IgD-negative memory B cell (primary cell): ENCODE measurements around the gene GALT. TPM values are rescaled to one million over a fixed set of nuclear protein-coding genes. Genes with fewer than 3 reads are reported as not detected.

Source experiments
- H3K27ac Mint-ChIP-seq, 3 donors: one replicate each; pipeline ENCODE4 v1.8.0; 2020 to 2022; ENCODE audit warnings: mild to moderate bottlenecking in 3 of 3, mixed read lengths in 3 of 3, moderate library complexity in 1 of 3
- H3K27me3 Mint-ChIP-seq: one replicate; pipeline ENCODE4 v1.8.0; 2021; ENCODE audit warnings: mixed read lengths
- H3K36me3 Mint-ChIP-seq: one replicate; pipeline ENCODE4 v1.8.0; 2020; ENCODE audit warnings: mild to moderate bottlenecking, mixed read lengths
- H3K4me1 Mint-ChIP-seq, 3 donors: one replicate each; pipeline ENCODE4 v1.8.0; 2020 to 2022; ENCODE audit warnings: mixed read lengths in 3 of 3, mild to moderate bottlenecking in 1 of 3
- H3K4me3 Mint-ChIP-seq, 4 donors: one replicate each; pipeline ENCODE4 v1.8.0; 2020 to 2022; ENCODE audit warnings: mild to moderate bottlenecking in 4 of 4, mixed read lengths in 4 of 4, moderate library complexity in 3 of 4
- H3K9me3 Mint-ChIP-seq, 3 donors: one replicate each; pipeline ENCODE4 v1.8.0; 2020 to 2021; ENCODE audit warnings: mixed read lengths in 3 of 3, mild to moderate bottlenecking in 1 of 3
- polyA plus RNA-seq: library from polyadenylated mRNA; unstranded; fragments of 300-500 nt; fragmentation: Illumina TruSeq; gene quantifications from one replicate; pipeline ENCODE4 v1.2.3, GENCODE V29; 2021

GALT gene
- polyA plus RNA-seq, 1 donor from 2014 or later, result 37.2 TPM

GRCh38 chr9:34671307-34671706 lies 24.8 kb downstream of the GALT start:
- Mint-ChIP-seq H3K4me1 (peaks cover 0 to 6% (median 4%) of the 10 kb centered on the region in 3 donors), H3K27ac (no peak overlapping the region), H3K9me3 (peaks cover 4 to 10% (median 9%) of the 10 kb centered on the region in 3 donors), H3K4me3 (no peak overlapping the region), H3K27me3 (no peaks in the 10 kb centered on the region), H3K36me3 (peaks cover 8% of the 10 kb centered on the region)

DNA sequence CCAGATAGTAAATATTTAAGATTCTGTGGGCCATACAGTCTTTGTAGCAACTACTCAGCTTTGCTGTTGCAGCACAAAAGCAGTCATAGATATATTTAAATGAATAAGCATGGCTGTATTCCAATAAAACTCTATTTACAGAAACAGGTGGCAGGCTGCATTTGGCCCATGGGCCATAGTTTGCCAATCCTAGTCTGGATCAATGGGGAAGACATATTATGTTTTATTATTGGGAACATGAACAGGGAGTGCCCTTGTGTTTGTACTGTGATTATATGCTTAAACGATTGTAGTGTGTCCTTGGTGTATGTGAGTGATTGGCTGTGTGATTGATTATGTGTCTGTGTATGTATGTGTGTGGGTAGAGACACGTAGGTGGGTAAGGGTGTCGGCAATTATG lies 28.0 kb downstream of the GALT start:
- Mint-ChIP-seq H3K4me3 (peak overlapping the region in 1 of 4 donors; percentile 44), H3K36me3 (peaks cover 1% of the 10 kb centered on the region), H3K27me3 (no peaks in the 10 kb centered on the region), H3K9me3 (peaks cover 4 to 6% (median 4%) of the 10 kb centered on the region in 3 donors), H3K27ac (no peak overlapping the region), H3K4me1 (peaks cover 0 to 4% (median 4%) of the 10 kb centered on the region in 3 donors)

DNA sequence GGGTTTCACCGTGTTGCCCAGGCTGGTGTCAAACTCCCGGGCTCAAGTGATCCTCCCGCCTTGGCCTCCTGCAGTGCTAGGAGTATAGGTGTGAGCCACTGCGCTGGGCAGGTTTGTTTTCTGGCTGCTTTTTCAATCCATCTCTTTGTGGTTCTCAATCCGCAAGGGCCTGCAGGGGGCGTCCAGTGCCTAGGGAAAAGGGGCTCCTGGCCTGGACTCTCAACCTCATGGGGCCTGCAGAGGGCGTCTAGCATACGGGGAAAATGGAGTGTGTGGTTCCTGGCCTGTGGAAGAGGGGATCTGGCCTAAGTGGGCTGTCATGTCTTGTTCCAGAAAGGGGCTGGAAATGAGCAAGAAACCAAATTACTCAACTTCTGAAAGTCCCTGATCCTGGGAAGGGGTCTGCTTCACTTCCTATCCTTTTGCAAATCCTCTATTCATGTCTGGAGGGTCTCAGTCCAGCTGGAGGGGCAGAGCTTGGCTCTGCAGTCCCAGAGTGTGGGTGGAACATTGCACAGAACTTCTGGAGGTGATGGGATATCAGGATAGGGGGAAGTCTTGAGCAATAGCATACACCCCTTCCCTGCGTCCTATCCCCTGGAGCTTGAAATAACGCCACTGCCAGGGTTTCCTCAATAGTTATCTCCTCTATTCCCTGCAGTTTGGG lies 28.7 kb downstream of the GALT start:
- H3K4me3 Mint-ChIP-seq, result no peak overlapping the region
- H3K4me1 Mint-ChIP-seq, result peaks cover 0 to 4% (median 4%) of the 10 kb centered on the region in 3 donors
- H3K36me3 Mint-ChIP-seq, result peaks cover 1% of the 10 kb centered on the region
- no peak overlapping the region for H3K27ac Mint-ChIP-seq
- peaks cover 0 to 4% (median 2%) of the 10 kb centered on the region in 3 donors for H3K9me3 Mint-ChIP-seq
- no peaks in the 10 kb centered on the region for H3K27me3 Mint-ChIP-seq

DNA sequence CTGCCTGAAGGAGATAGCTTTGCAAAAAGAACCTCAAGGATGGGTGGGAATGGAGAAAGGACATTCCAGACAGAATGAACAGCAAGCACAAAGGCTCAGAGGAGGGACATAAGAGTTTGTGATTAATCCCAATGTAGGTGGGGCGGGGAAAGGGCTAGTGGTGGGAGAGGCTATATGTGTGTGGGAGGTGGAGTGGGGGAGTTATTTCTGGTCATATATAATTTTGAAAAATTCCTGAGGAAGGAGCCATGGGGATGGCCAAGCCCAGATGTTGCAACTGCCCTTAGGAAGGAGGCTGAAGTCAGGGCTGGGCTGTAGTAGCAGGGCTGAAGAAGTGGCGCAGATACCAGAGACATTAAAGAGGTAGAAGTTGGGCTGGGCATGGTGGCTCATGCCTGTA lies 29.4 kb downstream of the GALT start:
- Mint-ChIP-seq H3K27ac (no peak overlapping the region), H3K4me1 (peaks cover 0 to 4% (median 4%) of the 10 kb centered on the region in 3 donors), H3K36me3 (peaks cover 1% of the 10 kb centered on the region), H3K9me3 (peaks cover 0 to 2% (median 0%) of the 10 kb centered on the region in 3 donors), H3K27me3 (no peaks in the 10 kb centered on the region), H3K4me3 (peak overlapping the region in 1 of 4 donors; percentile 12)

DNA sequence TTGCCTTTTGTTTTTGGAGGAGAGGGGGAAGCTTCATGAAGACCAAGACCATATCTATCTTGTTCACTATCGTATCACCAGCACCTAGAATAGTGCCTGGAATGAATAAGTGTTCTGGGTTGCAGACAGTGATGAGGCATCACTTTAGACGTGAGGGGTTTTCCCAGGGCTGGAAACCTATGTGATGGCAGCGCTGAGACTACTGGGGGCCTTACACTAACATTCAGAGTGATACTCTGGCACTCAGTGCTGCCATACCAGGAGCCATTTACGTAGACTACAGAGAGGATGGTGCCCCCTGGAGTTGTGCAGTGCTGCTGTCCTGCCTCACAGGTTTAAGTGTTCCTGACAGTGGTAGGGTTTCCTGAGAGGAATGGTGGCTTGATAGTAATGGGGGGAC lies 37.7 kb downstream of the GALT start:
- Mint-ChIP-seq H3K27ac (peak overlapping the region in 1 of 3 donors; percentile 76), H3K4me3 (no peak overlapping the region)

DNA sequence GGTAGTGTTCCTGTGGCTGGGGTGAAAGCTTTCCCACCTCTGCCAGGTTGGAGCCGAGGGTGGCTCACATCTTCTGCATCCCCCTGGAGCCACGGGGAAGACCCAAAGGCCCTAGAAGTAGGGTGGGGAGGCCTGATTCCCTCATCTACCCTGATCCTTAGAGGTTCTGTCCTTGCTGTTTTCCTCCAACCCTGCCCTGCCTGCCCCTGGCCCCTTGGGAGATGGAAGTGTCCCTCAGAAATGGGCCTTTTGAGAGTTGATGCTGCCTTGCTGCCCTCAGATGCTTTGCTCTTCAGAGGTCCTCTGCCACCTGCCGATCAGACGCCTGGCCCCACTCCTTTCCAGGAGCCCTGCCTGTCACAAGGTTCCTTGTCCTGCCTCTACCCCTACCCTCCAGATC lies 38.3 kb downstream of the GALT start:
- Mint-ChIP-seq H3K36me3 (no peaks in the 10 kb centered on the region), H3K27ac (peak overlapping the region in 1 of 3 donors; percentile 76), H3K4me1 (peaks cover 3 to 6% (median 4%) of the 10 kb centered on the region in 3 donors), H3K4me3 (no peak overlapping the region), H3K9me3 (no peaks in the 10 kb centered on the region), H3K27me3 (peaks cover 5% of the 10 kb centered on the region)

More for the DNA sequence above, 37.7 kb downstream of the GALT start:
- H3K27me3 Mint-ChIP-seq, result peaks cover 5% of the 10 kb centered on the region
- no peaks in the 10 kb centered on the region for H3K36me3 Mint-ChIP-seq
- peaks cover 3 to 6% (median 4%) of the 10 kb centered on the region in 3 donors for H3K4me1 Mint-ChIP-seq
- no peaks in the 10 kb centered on the region for H3K9me3 Mint-ChIP-seq

GRCh38 chr9:34685591-34685990 lies 39.1 kb downstream of the GALT start:
- H3K9me3 Mint-ChIP-seq, result no peaks in the 10 kb centered on the region
- peaks cover 5% of the 10 kb centered on the region for H3K27me3 Mint-ChIP-seq
- H3K4me1 Mint-ChIP-seq, result peaks cover 3 to 6% (median 4%) of the 10 kb centered on the region in 3 donors
- peak overlapping the region in 1 of 4 donors; percentile 20 for H3K4me3 Mint-ChIP-seq
- H3K36me3 Mint-ChIP-seq, result no peaks in the 10 kb centered on the region
- no peak overlapping the region for H3K27ac Mint-ChIP-seq

DNA sequence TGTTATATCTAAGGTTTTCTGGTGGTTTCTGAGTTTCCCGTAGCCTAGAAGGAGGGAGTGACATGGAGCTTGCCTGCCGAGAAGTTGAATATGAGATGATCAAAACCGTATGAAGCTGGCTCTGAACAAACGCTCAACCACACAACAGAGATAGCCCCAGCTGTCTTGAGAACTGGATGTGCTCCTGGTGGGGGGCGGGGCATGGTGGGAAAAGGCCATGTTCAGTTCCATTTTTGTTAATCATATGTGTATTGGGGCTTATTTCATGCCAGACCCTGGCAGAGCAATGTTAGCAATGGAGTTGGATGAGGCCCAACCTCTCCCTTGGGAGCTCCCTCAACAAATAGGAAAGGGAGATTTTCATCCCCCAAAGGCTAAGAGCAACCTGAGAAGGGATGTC lies 39.8 kb downstream of the GALT start:
- peaks cover 6% of the 10 kb centered on the region for H3K27me3 Mint-ChIP-seq
- H3K27ac Mint-ChIP-seq, result no peak overlapping the region
- no peaks in the 10 kb centered on the region for H3K36me3 Mint-ChIP-seq
- H3K4me3 Mint-ChIP-seq, result no peak overlapping the region
- H3K4me1 Mint-ChIP-seq, result peaks cover 3 to 6% (median 4%) of the 10 kb centered on the region in 3 donors
- H3K9me3 Mint-ChIP-seq, result no peaks in the 10 kb centered on the region

- Mint-ChIP-seq H3K27me3 (peaks cover 6% of the 10 kb centered on the region), H3K4me1 (peaks cover 3 to 6% (median 4%) of the 10 kb centered on the region in 3 donors), H3K36me3 (no peaks in the 10 kb centered on the region), H3K9me3 (no peaks in the 10 kb centered on the region), H3K4me3 (no peak overlapping the region), H3K27ac (no peak overlapping the region)
Observed at GRCh38 chr9:34686732-34687131, 40.3 kb downstream of the GALT start.

DNA sequence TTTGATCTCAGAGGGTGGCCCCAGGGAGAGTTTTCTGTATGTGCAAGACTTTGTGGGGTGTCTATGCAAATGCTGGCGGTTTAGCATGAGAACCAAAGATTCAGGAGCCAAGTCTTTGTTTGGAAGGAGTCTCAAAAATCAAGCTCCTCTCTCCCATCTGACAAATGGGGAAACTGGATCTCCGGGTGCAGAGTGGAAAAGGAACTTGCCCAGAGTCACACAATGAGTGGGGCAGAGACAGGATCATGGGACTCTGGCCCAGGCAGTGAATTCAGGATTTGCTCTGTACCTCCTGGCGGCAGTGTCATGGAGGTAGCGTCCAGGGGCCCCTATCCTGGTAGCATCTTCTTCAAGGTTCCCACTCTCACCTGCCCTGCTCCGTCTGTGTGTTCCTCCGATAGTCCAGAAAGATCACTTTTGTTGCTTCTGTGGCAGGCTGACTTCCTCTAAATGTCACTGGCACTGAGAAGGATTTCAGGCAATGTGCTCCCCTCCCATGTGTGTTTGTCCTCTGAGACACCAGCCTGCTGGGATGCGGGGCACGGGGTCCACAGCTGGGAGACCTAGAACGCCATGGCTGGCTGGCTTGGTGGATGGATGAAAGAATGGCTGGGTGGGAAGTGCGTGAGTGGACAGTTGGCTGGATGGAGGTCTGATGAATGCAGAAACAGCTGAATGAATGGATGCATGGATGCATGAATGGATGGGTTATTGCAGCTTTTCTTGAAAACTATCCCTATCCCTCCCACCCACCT lies 41.0 kb downstream of the GALT start:
- Mint-ChIP-seq H3K4me1 (peaks cover 3 to 6% (median 4%) of the 10 kb centered on the region in 3 donors), H3K27ac (no peak overlapping the region), H3K9me3 (no peaks in the 10 kb centered on the region)

GRCh38 chr9:34688329-34689115 lies 42.0 kb downstream of the GALT start:
- no peaks in the 10 kb centered on the region for H3K36me3 Mint-ChIP-seq
- H3K9me3 Mint-ChIP-seq, result no peaks in the 10 kb centered on the region
- peaks cover 3 to 6% (median 4%) of the 10 kb centered on the region in 3 donors for H3K4me1 Mint-ChIP-seq
- H3K27ac Mint-ChIP-seq, result no peak overlapping the region
- H3K4me3 Mint-ChIP-seq, result no peak overlapping the region
- peaks cover 6% of the 10 kb centered on the region for H3K27me3 Mint-ChIP-seq

More for the DNA sequence above, 41.0 kb downstream of the GALT start:
- peaks cover 6% of the 10 kb centered on the region for H3K27me3 Mint-ChIP-seq
- H3K4me3 Mint-ChIP-seq, result peak overlapping the region in 1 of 4 donors; percentile 12
- H3K36me3 Mint-ChIP-seq, result no peaks in the 10 kb centered on the region

DNA sequence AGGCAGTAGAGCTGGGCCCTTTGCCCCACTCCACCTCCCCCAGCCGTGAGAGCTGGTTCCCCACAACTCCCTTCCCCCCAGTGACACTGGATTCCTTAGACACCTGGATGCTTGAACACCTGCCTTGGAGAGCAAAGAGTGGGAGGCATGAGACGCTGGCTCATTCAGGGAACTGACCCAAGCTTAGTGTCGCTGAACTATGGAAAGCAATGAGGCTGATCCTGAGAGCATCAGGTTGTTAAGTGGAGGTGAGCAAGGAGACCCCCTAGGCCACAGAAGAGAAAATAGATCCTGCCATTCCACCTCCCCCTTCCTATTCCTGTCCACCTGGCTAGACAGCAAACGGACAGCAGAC lies 42.6 kb downstream of the GALT start:
- H3K9me3 Mint-ChIP-seq, result no peaks in the 10 kb centered on the region
- peaks cover 3 to 6% (median 4%) of the 10 kb centered on the region in 3 donors for H3K4me1 Mint-ChIP-seq
- no peaks in the 10 kb centered on the region for H3K36me3 Mint-ChIP-seq
- peaks cover 6% of the 10 kb centered on the region for H3K27me3 Mint-ChIP-seq
- H3K4me3 Mint-ChIP-seq, result no peak overlapping the region
- no peak overlapping the region for H3K27ac Mint-ChIP-seq

DNA sequence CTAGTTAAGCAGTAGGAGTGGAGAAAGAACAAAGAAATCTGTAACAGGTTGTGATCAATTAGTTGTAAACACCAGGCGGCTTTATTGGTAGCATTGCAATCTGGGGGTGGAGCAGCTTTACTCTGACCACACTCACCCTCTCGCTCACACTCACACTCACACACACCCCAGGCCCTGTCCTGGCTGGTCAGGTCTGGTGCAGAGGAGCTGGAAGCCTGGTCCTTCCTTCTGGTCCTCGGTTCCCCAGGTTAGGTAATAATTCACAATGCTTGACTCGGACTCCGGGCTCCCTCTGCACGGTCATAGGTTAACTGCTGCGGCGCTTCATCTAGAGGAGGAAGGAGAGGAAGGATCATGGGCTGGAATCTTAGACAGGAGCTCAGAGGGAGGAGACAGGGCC lies 43.0 kb downstream of the GALT start:
- Mint-ChIP-seq H3K27me3 (peaks cover 6% of the 10 kb centered on the region), H3K9me3 (no peaks in the 10 kb centered on the region), H3K27ac (no peak overlapping the region), H3K4me1 (peaks cover 3 to 6% (median 4%) of the 10 kb centered on the region in 3 donors), H3K36me3 (no peaks in the 10 kb centered on the region), H3K4me3 (no peak overlapping the region)

- no peak within 1 kb of the TSS for H3K4me3 Mint-ChIP-seq
- no peaks in the 10 kb centered on the region for H3K36me3 Mint-ChIP-seq
- H3K27me3 Mint-ChIP-seq, result peaks cover 9% of the 10 kb centered on the region
- no peaks in the 10 kb centered on the region for H3K9me3 Mint-ChIP-seq
- no peak within 1 kb of the TSS for H3K27ac Mint-ChIP-seq
- H3K4me1 Mint-ChIP-seq, result peaks cover 3 to 6% (median 4%) of the 10 kb centered on the region in 3 donors
Observed at GRCh38 chr9:34690983-34691935, 44.8 kb downstream of the GALT start, which contains the start of gene CCL19. CCL19 (minus strand) TSS chr9:34691276; CDS start chr9:34691139, 137 bp downstream.
